Stimulated activated naive CD8-positive, alpha-beta T cell treated with anti-CD3 and anti-CD28 coated beads, Interleukin-15, Interleukin-2, amounts not matched to agents 100 U/mL and 50 U/mL, for 24 hours (primary cell): ENCODE measurements around the gene MTOR.

ENCODE experiments used
- ATAC-seq: fragments of 150-1000 bp; cut with Tn5 transposase; one replicate; pipeline ENCODE4 v1.10.0; 2021
- DNase-seq: peaks from one replicate; pipeline ENCODE4 v3.0.0; 2021

Gene MTOR

DNA sequence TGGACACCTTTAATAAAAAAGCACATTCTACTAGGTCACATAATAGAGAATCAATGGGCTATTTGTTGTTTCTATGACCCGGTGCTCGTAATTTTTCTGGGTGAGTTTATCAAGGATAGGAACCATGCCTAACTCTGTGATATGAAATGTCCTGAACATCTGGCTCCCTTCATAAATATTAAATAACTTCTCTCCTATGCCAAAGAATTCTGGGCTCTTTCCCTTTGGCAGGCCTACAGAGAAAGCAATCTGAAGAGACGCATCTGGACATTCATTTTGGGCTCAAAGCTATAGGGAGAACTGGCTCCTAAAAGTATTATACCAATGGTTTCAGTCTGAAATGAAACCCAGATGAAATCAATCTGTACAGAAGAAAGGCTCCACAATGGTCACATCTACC is 112.0 kb downstream of the MTOR start:
- no peak for DNase-seq
- no peak for ATAC-seq

DNA sequence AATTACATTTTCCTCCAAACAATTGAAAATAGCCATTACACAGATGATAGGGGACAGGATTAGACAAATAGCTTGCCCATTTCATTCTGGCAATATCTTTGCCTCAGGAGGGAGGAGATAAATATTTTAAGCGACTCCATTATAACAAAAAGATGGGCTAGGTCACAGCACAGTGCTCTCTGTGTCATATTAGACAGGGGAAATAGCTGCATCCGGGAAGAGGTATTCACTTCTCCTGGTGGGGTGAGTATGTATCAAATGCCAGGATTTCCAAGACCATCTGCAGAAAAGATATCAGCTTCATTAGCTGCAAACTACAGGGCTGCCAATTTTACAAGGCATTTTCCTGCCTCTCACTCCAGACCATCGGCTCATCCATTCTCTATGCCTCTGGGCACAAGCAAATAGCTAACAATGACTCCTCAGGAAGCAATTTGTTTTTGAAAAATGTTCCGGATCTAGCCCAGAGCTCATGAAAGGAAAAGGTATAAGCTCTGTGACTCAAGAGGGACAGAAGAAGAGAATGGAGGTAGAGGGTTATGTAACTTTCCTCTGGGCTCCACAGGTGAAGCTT is 115.1 kb downstream of the MTOR start:
- ATAC-seq (no peak), DNase-seq (no peak)

DNA sequence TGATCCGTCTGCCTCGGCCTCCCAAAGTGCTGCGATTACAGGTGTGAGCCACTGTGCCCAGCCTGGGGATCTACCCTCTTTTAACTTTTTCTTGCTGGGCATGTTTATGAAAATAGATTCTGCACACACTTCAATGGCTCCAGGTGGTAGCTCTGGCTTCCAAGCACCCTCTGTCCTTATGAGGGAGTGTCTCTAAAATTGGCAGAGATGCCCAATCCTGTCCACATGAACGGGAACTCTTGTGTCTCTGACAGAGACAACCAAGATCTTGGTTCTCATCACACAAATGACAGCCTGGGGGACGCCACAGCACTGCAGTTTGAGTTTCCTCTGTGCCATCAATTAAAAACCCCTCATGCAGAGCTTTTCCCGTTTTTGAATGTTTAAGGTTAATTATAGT is 116.6 kb downstream of the MTOR start:
- no peak for ATAC-seq
- no peak for DNase-seq

DNA sequence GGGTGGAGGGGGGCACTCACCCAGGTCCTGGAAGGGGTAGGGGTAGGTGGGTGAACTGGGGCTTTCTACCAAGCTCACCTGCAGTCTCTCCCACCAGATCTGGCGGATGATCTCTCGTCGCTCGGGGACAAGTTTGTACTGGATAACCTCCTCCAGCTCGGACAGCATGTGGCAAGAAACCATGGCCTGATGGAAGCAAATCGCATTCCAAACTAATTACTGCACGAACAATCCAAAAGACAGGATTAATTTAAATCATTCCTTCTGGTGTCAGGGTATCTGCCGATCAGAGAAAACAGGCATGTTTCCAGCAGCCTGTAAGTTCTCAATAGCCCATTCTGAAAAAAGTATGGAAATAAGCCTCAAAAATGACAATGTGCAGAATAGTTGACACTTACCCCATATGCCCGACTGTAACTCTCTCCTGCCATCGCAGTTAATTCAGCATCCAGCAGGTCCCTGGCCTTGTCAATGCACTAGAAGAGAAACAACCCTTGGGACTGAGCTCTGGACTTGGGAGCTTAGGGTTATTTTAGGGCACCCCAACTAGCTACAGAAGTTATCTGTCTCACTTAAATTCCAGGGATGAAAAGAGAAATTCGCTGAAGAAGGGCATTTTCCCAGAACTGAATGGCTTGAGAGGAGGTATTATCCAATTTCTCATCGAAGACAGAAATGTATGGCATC is 117.6 kb downstream of the MTOR start:
- DNase-seq: no peak
- ATAC-seq: no peak

DNA sequence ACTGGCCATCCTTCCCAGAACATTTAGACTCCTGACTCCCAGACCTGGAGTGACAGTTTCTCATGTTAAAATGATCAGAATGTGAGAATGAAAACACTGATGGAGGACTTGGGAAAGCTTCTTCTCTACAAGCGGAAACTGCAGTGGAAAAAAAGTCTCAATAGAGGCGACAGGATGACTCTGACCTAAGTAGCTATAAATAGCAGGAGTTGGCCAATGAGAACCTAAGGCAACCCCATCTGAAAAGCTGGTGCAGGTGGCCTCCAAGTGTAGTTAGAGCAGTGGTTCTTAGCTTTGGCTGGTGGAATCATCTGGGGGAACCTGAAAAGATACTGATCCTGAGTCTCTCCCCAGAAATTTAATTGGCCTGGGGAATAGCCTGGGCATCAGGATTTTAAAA is 118.4 kb downstream of the MTOR start:
- no peak for DNase-seq
- ATAC-seq: peak; percentile 91

DNA sequence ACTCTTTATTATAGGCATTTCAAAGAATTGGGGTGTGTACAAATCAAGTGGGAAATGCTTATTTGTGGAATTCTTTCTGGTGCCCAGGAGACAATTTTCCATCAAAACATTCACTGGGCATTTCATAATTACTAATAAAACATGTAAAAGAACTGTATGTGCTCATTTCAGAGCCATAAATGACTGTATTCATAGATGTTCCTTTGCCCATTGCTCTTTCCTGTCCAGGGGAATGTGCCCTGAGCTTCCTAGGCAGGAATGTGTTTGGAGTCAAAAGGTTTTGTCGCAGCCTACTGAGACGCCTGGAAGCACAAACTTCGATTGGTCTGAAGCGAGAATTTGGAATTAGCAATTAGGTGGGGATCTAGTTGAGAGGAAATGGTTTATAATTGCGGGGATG is 119.0 kb downstream of the MTOR start:
- ATAC-seq (no peak), DNase-seq (no peak)

DNA sequence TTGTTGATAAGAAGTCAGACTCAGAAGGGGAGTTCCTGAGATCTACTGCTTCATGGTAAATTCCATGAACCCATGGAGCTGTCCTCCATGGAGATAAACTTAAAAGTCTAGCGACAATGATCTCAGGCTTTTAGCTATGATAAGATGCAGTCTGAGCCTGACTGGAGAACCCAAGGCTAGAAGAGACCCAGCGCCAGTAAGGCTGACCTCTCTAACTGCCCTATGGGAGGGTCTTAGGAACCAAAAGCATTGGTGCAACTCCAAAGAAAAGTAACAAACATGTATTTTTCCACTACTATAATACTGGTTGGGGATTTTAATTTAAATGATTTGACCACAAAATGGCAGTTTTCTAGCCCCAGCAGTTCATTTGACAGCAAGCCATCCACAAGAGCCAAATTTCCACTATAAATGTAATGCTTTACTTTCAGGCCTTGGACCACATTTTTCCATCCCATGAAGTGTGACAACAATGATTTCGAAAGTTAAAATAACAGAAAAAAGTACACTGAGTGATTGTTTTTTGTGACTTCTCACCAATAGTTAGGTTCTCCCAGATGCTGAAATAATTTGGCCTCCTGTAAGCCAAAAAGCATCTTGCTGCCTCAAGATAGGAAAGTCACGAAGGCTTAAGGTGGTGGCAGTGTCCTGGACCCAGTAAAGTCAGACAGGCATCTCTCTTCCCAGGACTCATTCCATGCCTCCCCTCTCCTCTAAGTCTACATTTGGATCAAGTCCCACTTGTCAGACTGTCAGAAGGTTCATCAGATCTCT is 119.5 kb downstream of the MTOR start:
- ATAC-seq: no peak
- no peak for DNase-seq

DNA sequence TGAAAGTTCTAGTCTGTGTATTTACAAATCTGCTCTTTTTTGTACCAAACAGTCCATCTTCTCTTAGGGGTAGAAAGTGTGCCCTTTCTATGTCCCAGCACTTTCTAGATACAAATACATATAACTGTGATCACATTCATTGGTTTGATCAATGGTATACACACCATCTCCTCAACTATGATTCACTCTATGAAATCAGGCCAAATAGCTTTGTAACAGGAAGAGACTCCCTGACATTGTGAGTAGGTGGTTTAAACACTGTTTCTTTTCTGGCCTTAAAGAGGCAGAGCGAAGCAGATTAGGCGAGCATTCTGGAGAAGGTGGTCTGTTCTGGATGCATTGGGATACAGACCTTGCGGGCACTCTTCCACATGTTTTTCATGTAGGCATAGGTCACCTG is 123.4 kb downstream of the MTOR start:
- ATAC-seq (no peak), DNase-seq (no peak)

DNA sequence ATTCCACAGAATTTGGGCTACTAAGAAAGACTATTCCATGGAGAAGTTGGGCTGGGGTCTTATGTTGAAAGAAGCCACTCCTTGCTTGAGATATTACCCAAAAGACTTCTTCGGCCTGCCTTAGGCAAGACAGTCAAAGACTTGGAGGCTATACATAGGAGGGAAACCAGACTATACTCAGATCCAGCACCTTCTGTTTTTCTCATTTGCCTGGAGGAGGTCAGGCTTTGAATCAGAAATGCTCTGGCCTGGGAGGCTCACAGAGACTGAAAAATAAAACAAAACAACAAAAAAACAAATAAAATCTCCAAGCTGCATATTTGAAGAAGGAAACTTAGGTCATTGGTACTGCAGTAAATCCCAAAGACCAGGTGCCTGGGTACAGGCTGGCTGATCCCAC is 124.3 kb downstream of the MTOR start:
- ATAC-seq: no peak
- no peak for DNase-seq

DNA sequence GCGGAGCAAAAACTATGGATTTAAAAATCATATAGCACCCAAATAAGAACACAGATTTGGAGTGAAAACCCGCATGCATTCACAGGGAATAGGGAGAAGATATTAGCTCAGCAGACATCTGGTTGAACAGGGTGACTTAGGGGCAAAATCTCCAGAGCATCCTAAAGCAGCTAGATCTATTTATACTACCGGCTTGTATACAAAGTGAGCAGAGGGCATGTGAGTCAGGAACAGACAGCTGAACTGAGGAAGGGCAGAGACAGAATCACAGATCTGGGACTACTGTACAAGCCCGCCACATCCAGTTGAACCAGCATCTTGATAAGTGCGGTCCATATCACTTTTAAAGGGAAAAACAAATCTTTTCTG is 127.5 kb downstream of the MTOR start:
- no peak for ATAC-seq

DNA sequence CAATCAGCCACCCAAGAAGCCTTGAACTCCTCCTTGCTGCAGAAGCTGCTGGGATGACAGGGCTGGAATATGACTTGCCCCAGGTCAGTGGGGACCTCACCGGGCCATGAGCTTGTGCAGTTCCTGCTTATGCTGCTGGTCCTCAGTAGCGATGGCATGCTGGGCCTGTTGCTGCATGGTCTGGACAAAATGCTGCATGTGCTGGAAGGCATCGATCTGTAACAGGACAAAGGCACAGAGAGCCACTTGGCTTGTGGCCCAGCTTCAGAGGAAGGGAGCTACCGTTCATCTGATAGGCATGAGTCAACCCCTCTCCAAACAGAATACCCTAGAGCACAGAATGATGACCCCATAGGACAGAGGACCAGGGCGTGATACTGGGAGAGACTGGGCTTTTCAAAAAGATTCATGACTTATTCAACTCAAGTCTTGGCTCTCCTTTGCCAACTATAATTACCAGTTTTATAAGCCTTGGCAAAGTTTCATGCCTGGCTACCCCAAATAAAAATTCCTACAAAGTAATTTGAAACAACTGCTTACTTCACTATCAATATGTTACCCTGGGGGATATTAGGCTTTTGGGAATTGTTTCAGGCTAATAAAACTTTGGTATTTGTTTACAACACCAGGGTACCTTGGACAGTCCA is 128.0 kb downstream of the MTOR start:
- ATAC-seq (no peak), DNase-seq (no peak)

More for the DNA sequence above, 127.5 kb downstream of the MTOR start:
- no peak for DNase-seq

DNA sequence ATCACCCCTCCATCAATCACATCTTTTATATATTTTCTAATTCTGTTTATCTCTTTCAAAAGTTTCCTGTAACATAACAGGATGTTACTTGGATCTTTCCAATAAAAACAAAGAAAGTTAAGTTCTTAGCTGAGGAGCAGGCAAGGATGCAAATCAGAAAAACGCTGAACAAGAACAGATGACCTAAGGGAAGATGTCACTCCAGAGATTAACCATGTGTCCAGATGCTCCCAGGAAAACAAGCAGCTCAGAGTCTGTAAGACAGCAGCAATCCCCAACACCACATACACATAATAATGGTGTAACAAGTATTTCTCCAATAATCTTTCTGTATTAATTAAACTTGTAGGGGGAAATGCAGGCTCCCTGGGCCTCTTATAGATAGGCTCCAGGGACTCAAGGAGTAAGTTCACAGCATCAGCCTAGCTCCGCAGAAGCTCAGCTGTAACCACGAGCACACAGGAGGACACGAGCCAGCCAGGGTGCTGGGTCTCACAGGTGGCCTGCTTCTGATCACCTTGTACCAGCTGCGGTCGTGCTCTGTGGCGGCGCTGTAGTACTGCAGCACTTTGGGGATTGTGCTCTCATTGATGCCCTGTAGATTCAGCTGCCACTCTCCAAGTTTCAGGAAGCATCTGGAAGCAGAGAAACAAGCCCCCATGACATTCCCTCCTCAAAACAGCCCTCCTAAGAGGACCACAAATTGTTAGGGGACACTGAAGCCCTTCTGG is 129.6 kb downstream of the MTOR start:
- DNase-seq: no peak
- ATAC-seq: no peak

DNA sequence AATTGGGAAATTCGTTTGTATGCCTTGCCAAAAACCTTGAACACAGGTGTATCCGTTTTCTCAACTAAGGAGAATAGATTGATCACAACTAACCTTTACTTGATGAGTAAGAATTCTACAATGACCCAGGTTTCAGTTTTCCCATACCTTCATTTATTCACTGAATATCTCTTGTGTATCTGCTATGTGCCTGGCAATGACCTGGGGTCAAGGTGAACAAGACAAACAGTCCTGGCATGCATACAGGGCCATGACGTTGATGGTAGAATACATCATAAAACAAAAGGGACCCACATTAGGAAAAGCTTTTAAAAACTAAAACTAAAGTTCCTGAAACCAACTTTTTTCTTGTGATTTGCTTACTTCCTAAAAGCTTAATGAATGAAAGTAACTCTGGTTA is 130.5 kb downstream of the MTOR start:
- ATAC-seq: no peak
- DNase-seq: no peak

DNA sequence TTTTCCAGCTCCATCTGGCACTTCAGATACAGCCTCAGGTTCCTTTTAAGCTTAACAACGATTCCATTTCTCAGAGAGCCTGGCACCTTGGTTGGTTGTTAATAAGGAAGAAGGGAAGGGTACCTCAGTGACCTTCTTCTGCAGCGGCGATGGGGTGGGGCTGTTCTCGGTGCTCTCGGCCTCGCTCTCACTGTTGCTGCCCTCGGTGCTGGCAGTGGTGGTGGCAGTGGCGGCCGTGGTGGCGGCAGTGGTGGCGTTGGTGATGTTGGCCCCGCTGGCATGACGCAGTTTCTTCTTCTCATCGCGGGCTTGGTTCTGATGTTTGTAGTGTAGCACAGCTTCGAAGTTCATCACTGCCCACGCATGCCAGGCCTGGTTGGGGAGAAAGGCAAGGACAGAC is 131.9 kb downstream of the MTOR start:
- DNase-seq (no peak), ATAC-seq (no peak)

DNA sequence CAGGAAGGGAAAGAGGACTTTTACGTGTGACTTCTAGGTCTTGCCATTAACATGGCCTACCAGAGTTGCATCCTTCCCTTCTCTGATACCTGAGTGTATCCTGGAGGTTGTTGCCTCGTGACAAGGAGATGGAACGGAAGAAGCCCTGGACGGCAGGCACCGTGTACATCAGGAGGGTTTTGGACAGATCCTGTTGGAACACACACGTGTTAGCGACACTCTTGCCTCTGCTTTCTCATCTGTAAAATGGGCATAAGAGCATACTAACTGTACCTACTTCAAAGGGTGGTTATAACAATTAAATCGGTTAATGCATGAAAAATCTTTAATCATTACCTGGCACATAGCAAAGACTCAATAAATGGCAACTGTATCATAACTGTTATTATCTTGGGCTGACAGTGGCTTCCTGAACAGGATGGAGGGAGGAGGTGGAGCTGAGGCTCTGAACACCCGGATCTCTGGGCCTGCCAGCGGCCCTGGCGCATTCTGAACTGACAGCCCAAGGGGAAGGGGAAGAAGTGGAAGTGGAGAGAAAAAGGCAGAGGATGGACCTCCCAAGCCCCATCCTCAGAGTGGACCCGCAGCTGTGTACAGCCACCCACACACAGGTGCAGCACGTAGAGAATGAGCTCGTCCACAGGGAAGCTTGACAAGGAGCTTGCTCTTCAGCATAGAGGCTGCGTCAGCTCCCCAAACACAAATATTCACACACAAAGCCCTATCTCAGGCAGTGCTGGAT is 132.5 kb downstream of the MTOR start:
- DNase-seq (no peak), ATAC-seq (no peak)

DNA sequence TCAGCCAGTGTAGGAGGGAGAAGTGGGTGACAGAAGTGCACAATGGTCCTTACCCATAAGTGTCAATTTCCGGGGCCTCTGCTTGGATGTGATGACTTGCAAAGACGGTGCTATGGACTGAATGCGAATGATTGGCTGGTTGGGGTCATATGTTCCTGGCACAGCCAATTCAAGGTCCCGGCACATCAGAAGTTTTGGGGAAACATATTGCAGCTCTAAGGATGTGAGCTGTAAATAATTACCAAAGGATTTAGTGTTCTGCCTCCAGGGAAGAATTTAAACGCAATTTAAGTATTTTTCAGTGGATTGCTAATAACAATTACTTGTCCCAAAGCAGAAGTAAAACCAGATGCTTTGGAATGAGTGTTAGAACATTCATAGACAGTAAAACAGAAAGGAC is 135.8 kb downstream of the MTOR start:
- no peak for ATAC-seq
- no peak for DNase-seq

DNA sequence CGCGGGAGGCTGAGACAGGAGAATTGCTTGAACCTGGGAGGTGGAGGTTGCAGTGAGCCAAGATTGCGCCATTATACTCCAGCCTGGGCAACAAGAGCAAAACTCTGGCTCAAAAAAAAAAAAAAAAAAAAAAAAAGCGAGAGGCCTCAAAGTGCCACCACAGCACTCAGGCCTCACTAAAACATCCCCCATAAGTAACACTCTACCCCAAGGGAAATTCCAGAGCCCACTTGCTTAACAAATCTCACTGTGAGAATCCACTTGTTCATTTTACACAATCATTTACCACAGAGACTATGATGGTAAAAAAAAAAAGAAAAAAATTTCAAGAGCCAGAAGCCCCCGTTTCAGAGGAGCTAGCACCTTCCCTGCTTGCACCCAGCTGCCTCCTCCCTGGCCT is 136.4 kb downstream of the MTOR start:
- DNase-seq: no peak
- no peak for ATAC-seq

DNA sequence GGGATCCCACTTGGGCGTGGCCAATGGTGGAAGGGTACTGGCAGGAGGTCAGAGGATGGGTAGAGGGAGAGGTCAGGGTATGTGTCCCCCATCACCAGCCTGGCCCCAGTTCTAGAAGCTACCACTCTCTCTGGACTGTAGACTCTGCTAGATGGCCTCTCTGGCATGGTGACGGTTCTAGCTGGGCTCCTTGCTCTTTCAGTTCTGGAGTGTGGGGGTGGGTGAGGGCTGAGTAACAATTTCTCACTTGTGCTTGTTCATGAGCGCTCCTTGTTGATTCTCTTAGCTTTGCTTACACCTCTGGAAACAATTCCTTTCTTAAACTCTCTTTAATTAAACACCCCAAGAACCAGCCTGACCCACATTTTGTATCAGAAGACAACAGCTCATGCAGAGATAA is 137.4 kb downstream of the MTOR start:
- ATAC-seq: no peak

DNA sequence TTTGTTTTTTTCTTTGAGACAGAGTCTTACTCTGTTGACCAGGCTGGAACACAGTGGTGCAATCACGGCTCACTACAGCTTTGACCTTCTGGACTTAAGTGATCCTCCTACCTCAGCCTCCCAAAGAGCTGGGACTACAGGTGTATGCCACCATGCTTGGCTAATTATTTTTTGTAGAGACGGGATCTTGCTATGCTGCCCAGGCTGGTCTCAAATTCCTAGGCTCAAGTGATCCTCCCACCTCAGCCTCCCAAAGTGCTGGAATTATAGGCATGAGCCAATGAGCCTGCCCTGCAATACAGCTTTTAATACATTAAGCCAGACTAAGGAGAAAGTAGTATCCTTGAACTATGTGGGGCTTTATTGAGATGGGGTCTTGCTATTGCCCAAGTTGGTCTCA is 146.0 kb downstream of the MTOR start:
- ATAC-seq (no peak), DNase-seq (no peak)

More for the DNA sequence above, 137.4 kb downstream of the MTOR start:
- no peak for DNase-seq

DNA sequence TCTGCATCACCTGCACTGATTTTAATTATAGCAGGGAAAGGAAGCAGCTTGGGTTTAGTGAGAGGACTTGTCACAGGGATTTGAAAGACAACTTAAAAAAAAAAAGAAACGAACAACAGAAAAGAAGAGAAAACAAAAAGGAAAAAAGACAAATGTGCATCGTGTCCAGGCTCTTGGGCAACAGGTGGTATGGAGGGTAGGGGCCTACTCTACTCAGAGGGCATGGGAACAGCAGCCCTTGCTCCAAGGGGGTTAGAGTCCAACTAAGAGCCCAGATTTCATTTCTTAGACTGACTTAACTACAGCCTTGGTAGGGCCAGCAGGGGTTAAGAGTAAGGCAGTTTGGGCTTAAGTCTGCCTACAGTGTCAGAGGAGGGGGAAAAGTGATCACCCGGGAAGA is 147.4 kb downstream of the MTOR start:
- DNase-seq: no peak
- ATAC-seq: no peak

DNA sequence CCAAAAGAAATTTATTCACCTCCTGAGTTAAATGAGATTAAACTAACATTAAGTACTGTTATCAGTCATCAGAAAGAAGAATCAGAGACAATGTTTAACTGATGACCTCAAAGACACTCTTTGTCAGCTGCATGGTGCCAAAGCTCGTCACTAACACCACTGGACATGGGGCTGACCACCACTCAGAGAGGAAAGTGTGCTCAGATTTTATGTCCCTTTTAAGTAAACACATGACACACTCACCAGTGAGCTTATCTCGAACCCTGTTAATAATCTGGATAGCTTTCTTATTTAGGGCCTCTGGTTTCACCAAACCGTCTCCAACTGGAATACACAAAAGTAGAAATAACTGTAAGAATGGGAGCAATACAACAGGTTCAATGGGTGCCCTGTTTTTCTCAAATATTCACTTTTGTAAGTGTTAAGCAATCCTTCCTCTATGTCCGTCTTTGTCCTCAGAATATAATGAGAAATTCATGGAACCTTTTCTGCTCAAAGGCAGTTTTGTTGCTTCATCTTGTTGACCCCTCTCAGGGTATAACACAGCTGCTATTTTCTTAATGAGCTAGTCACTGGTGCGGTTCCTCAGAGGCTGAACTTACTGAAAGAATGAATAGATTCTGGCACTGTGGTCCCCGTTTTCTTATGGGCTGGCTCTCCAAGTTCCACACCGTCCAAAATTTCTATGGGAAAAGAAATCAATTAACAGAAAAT is 153.1 kb downstream of the MTOR start:
- ATAC-seq (no peak), DNase-seq (no peak)
